Esophagus squamous epithelium (tissue), 4 donors: ENCODE measurements around the gene HERC5.

Source experiments
- POLR2A ChIP-seq, 4 donors: fragments of 450-650 bp; IDR thresholded peaks; one replicate each; pipeline ENCODE4 v1.6.1; 2017; ENCODE audit warnings: antibody characterized with exemption in 4 of 4, mild to moderate bottlenecking in 4 of 4, moderate library complexity in 3 of 4
- TF ChIP-seq, protein P1 (sequence below), 6 experiments: fragments of 450-650 bp in 4 of 6; fragments of 200-600 bp in 2 of 6; sonication (generic) in 2 of 6; IDR thresholded peaks; one replicate each; pipeline ENCODE4 v1.5.1; 2016 to 2019; ENCODE audit warnings: antibody characterized with exemption in 6 of 6, mild to moderate bottlenecking in 4 of 6, moderate library complexity in 4 of 6

DNA sequence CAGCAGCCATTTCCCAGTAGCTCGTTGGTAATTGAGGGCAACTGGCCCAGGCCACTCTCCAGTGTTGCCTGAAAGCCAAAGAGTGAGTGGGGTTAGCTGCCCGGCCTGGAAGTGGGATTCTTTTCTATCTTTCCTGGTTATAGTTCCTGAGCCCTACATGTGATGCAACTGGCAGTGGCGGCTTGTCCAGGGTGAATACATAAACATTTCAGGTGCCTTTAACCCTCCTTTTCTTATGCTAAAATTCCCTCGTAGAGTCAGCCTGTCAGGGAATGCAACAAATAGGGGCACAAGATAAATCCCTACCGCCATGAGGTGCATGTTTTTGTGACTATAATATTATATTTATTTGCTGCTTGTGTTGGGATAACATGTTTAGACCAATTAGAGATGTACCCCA, 13.4 kb upstream of the HERC5 start:
- TF ChIP-seq, protein P1, sequence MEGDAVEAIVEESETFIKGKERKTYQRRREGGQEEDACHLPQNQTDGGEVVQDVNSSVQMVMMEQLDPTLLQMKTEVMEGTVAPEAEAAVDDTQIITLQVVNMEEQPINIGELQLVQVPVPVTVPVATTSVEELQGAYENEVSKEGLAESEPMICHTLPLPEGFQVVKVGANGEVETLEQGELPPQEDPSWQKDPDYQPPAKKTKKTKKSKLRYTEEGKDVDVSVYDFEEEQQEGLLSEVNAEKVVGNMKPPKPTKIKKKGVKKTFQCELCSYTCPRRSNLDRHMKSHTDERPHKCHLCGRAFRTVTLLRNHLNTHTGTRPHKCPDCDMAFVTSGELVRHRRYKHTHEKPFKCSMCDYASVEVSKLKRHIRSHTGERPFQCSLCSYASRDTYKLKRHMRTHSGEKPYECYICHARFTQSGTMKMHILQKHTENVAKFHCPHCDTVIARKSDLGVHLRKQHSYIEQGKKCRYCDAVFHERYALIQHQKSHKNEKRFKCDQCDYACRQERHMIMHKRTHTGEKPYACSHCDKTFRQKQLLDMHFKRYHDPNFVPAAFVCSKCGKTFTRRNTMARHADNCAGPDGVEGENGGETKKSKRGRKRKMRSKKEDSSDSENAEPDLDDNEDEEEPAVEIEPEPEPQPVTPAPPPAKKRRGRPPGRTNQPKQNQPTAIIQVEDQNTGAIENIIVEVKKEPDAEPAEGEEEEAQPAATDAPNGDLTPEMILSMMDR (IDR thresholded peaks at IDR 0.05): no peak
- no peak for TF ChIP-seq POLR2A (IDR thresholded peaks at IDR 0.05)
